H1 (cell line): Measurements from ENCODE around the gene STK32A. TPM values are rescaled to one million over a fixed set of nuclear protein-coding genes. Genes with fewer than 3 reads are reported as not detected.

Experiments used
- CTCF ChIA-PET: fragments of 300-600 bp; sonication (Branson Sonifier 250); formaldehyde crosslinking; loops from one replicate; lab custom pipeline; 2021; ENCODE audit not compliant: partially characterized antibody; lab: Charles Lee
- POLR2A ChIA-PET: fragments of 300-600 bp; sonication (Branson Sonifier 250); formaldehyde crosslinking; loops from one replicate; lab custom pipeline; 2021; ENCODE audit warnings: inconsistent platforms; ENCODE audit not compliant: partially characterized antibody; lab: Charles Lee
- DNase-seq, 2 experiments: peaks; one replicate each; pipeline versions ENCODE4 v3.0.0 to v3.0.0-alpha.2; 2010 to 2022; ENCODE audit warnings: low spot score in 2 of 2, low read depth in 1 of 2, mixed read lengths in 1 of 2
- FAIRE-seq: peaks from 2 replicates; lab custom pipeline; 2011; peaks lifted over from hg19 to GRCh38; lab: Jason Lieb, UNC
- H2AFZ ChIP-seq: 2 replicates; pipeline ENCODE4 v1.8.1; 2012; ENCODE audit warnings: low read length, inconsistent platforms
- H2AK5ac ChIP-seq: 2 replicates; pipeline ENCODE4 v1.6.1; 2013; ENCODE audit warnings: low read depth, low read length
- H2BK120ac ChIP-seq: replicated peaks from 2 replicates; pipeline ENCODE3; 2013; ENCODE audit warnings: low read depth, low read length, inconsistent platforms
- H2BK12ac ChIP-seq: 2 replicates; pipeline ENCODE4 v1.6.1; 2013; ENCODE audit warnings: low read depth, low read length
- H2BK15ac ChIP-seq: 2 replicates; pipeline ENCODE4 v1.6.1; 2013; ENCODE audit warnings: low read length
- H2BK20ac ChIP-seq: 2 replicates; pipeline ENCODE4 v1.6.1; 2013; ENCODE audit warnings: low read length
- H2BK5ac ChIP-seq: 2 replicates; pipeline ENCODE4 v1.6.1; 2013; ENCODE audit warnings: low read depth, low read length
- H3K14ac ChIP-seq: 2 replicates; pipeline ENCODE4 v1.6.1; 2013; ENCODE audit warnings: inconsistent platforms; ENCODE audit not compliant: insufficient read length
- H3K18ac ChIP-seq: 2 replicates; pipeline ENCODE4 v1.6.1; 2013; ENCODE audit warnings: low read length; ENCODE audit errors: extremely low read depth
- H3K23ac ChIP-seq: 2 replicates; pipeline ENCODE4 v1.6.1; 2013; ENCODE audit warnings: inconsistent platforms; ENCODE audit not compliant: insufficient read length
- H3K23me2 ChIP-seq: 2 replicates; pipeline ENCODE4 v1.6.1; 2013; ENCODE audit warnings: low read depth, low read length
- H3K27ac ChIP-seq: 2 replicates; pipeline ENCODE4 v1.6.1; 2011; ENCODE audit warnings: low read depth, low read length, inconsistent platforms
- H3K27me3 ChIP-seq, 4 experiments: replicated peaks in 1 of 4; 1 replicate in 1 of 4; 2 replicates in 3 of 4; pipeline versions ENCODE4 v1.6.1 to v1.8.1; 2011 to 2013; ENCODE audit warnings: low read length in 3 of 4, mild to moderate bottlenecking in 3 of 4, inconsistent platforms in 2 of 4, mixed read lengths in 2 of 4, moderate library complexity in 1 of 4; ENCODE audit not compliant: control insufficient read depth in 3 of 4, insufficient read depth in 3 of 4; ENCODE audit errors: extremely low read depth in 1 of 4
- H3K36me3 ChIP-seq, 4 experiments: 2 replicates each; pipeline versions ENCODE4 v1.6.1 to v1.8.1; 2011 to 2013; ENCODE audit warnings: mild to moderate bottlenecking in 4 of 4, low read length in 3 of 4, moderate library complexity in 2 of 4, control low read depth in 1 of 4, inconsistent platforms in 1 of 4; ENCODE audit not compliant: insufficient read depth in 4 of 4, control insufficient read depth in 2 of 4
- H3K4ac ChIP-seq: replicated peaks from 2 replicates; pipeline ENCODE3; 2013; ENCODE audit warnings: low read length, low read depth, mixed read lengths, inconsistent platforms; ENCODE audit not compliant: insufficient read length
- H3K4me1 ChIP-seq, 4 experiments: replicated peaks in 1 of 4; 1 replicate in 1 of 4; 2 replicates in 3 of 4; pipeline versions ENCODE4 v1.6.1 to v1.8.1; 2011 to 2013; ENCODE audit warnings: low read length in 3 of 4, inconsistent platforms in 2 of 4, mixed read lengths in 1 of 4; ENCODE audit not compliant: insufficient read depth in 4 of 4, control insufficient read depth in 3 of 4
- H3K4me2 ChIP-seq, 2 experiments: 2 replicates each; pipeline versions ENCODE4 v1.6.1 to v1.8.1; 2011 to 2013; ENCODE audit warnings: low read depth in 2 of 2, low read length in 2 of 2, control low read depth in 1 of 2, inconsistent platforms in 1 of 2, mild to moderate bottlenecking in 1 of 2; ENCODE audit not compliant: insufficient read depth in 1 of 2
- H3K4me3 ChIP-seq, 4 experiments: fragments of 200-600, 300-600 bp in 1 of 4; sonication (generic), shearing (Covaris generic), sonication (Bioruptor Twin) in 1 of 4; 2 replicates each; pipeline versions ENCODE4 v1.5.1 to v1.8.1; 2011 to 2016; ENCODE audit warnings: low read length in 4 of 4, low read depth in 3 of 4, control low read depth in 2 of 4, inconsistent platforms in 2 of 4, mild to moderate bottlenecking in 2 of 4, mixed read lengths in 1 of 4, moderate library complexity in 1 of 4; ENCODE audit not compliant: insufficient read depth in 2 of 4; ENCODE audit errors: extremely low read depth in 1 of 4
- H3K56ac ChIP-seq: replicated peaks from 2 replicates; pipeline ENCODE3; 2013; ENCODE audit warnings: low read depth, mild to moderate bottlenecking, mixed read lengths, low read length, inconsistent platforms; ENCODE audit not compliant: insufficient read length
- H3K79me1 ChIP-seq: 2 replicates; pipeline ENCODE4 v1.6.1; 2013; ENCODE audit warnings: low read depth, low read length, control low read depth
- H3K79me2 ChIP-seq, 2 experiments: 2 replicates each; pipeline versions ENCODE4 v1.6.1 to v1.8.1; 2012 to 2013; ENCODE audit warnings: low read length in 2 of 2, mild to moderate bottlenecking in 2 of 2, inconsistent platforms in 1 of 2; ENCODE audit not compliant: insufficient read depth in 2 of 2, control insufficient read depth in 1 of 2
- H3K9ac ChIP-seq, 4 experiments: replicated peaks in 1 of 4; 1 replicate in 1 of 4; 2 replicates in 3 of 4; pipeline versions ENCODE4 v1.6.1 to v1.8.1; 2011 to 2013; ENCODE audit warnings: low read depth in 3 of 4, low read length in 3 of 4, control low read depth in 2 of 4, mild to moderate bottlenecking in 2 of 4, moderate library complexity in 2 of 4, inconsistent platforms in 1 of 4; ENCODE audit errors: extremely low read depth in 1 of 4
- H3K9me3 ChIP-seq, 2 experiments: 2 replicates each; pipeline versions ENCODE4 v1.6.1 to v1.8.1; 2012 to 2013; ENCODE audit warnings: mild to moderate bottlenecking in 2 of 2, moderate library complexity in 2 of 2, control low read depth in 1 of 2, inconsistent platforms in 1 of 2, low read depth in 1 of 2, low read length in 1 of 2, mixed read lengths in 1 of 2; ENCODE audit not compliant: insufficient read depth in 2 of 2
- H4K20me1 ChIP-seq, 2 experiments: replicated peaks in 1 of 2; 2 replicates each; pipeline versions ENCODE3 to v1.8.1; 2011 to 2013; ENCODE audit warnings: inconsistent platforms in 2 of 2, low read length in 2 of 2, mild to moderate bottlenecking in 1 of 2; ENCODE audit not compliant: insufficient read depth in 2 of 2, control insufficient read depth in 1 of 2
- H4K5ac ChIP-seq: 2 replicates; pipeline ENCODE4 v1.6.1; 2013; ENCODE audit warnings: low read length, low read depth, mixed read lengths, inconsistent platforms; ENCODE audit not compliant: insufficient read length
- H4K8ac ChIP-seq: 2 replicates; pipeline ENCODE4 v1.8.0; 2013; ENCODE audit warnings: mild to moderate bottlenecking, moderate library complexity, low read length, inconsistent platforms; ENCODE audit not compliant: insufficient read depth; ENCODE audit errors: extremely low read depth
- H4K91ac ChIP-seq: replicated peaks from 2 replicates; pipeline ENCODE3; 2013; ENCODE audit warnings: low read length, mixed read lengths, inconsistent platforms; ENCODE audit not compliant: insufficient read length
- CBX5 ChIP-seq: fragments of 300-800, 300-1000 bp; sonication (generic); IDR thresholded peaks from 2 replicates; pipeline ENCODE4 v1.7.1; 2016; ENCODE audit warnings: antibody characterized with exemption, low read length, low read depth
- CHD2 ChIP-seq: IDR thresholded peaks from 2 replicates; pipeline ENCODE4 v1.6.1; 2012; ENCODE audit warnings: low read length, improper control_type of control experiment
- GABPA ChIP-seq: IDR thresholded peaks from 2 replicates; pipeline ENCODE4 v1.6.1; 2011; ENCODE audit warnings: mild to moderate bottlenecking, low read length, moderate library complexity, borderline replicate concordance; ENCODE audit not compliant: insufficient read depth
- RFX5 ChIP-seq: IDR thresholded peaks from 2 replicates; pipeline ENCODE4 v1.6.1; 2011; ENCODE audit warnings: low read depth, low read length, improper control_type of control experiment, borderline replicate concordance
- SIX5 ChIP-seq: IDR thresholded peaks from 2 replicates; pipeline ENCODE4 v1.6.1; 2011; ENCODE audit warnings: mild to moderate bottlenecking, low read depth, low read length
- SP4 ChIP-seq: IDR thresholded peaks from 2 replicates; pipeline ENCODE4 v1.6.1; 2012; ENCODE audit warnings: low read length, inconsistent platforms
- TCF12 ChIP-seq: IDR thresholded peaks from 2 replicates; pipeline ENCODE4 v1.6.1; 2011; ENCODE audit warnings: low read depth, mild to moderate bottlenecking, low read length
- ZNF274 ChIP-seq: IDR thresholded peaks from 2 replicates; pipeline ENCODE4 v1.7.0; 2012; ENCODE audit warnings: low read length, borderline replicate concordance; ENCODE audit errors: extremely low read depth
- WGBS, 2 experiments: shearing (Covaris generic) in 1 of 2; methylation state at CpG; one replicate each; pipeline versions ENCODE4 v1.1.6 to v1.1.7; 2013 to 2015; ENCODE audit warnings: low lambda C conversion rate in 2 of 2, mixed read lengths in 2 of 2, inconsistent platforms in 1 of 2, low coverage in 1 of 2, missing lambda C conversion rate in 1 of 2; ENCODE audit not compliant: insufficient replicate concordance in 2 of 2, insufficient coverage in 1 of 2, insufficient read length in 1 of 2; ENCODE audit errors: extremely low coverage in 1 of 2, missing lambda C conversion rate in 1 of 2; 5-methylcytosine and 5-hydroxymethylcytosine counted together
- polyA plus RNA-seq, 7 experiments: library from polyadenylated mRNA; depleted of rRNA in 3 of 7; stranded (reverse) in 5 of 7; unstranded in 2 of 7; fragments of >200 nt in 5 of 7; fragments of 200-250 nt in 2 of 7; gene quantifications; 1 replicate in 5 of 7; 2 replicates in 1 of 7; 4 replicates in 1 of 7; pipeline versions ENCODE4 v1.2.1 to v1.2.3, GENCODE V29; 2011 to 2013; ENCODE audit warnings: missing spikeins in 2 of 7, mixed read lengths in 2 of 7
- total RNA-seq: library from RNA; stranded (reverse); fragmentation: NEBNext Ultra II Directional; extraction: Animal tissue kit (Norgen Biotek cat#: 25700); gene quantifications from 2 replicates; pipeline ENCODE4 v1.2.1, GENCODE V29; 2021

The STK32A gene
- total and polyA plus RNA-seq, 2 of the 8 experiments (the other 6 are each of a cell fraction or from before 2014, with no cell fraction given) = 1.3 to 2.5 TPM

DNA sequence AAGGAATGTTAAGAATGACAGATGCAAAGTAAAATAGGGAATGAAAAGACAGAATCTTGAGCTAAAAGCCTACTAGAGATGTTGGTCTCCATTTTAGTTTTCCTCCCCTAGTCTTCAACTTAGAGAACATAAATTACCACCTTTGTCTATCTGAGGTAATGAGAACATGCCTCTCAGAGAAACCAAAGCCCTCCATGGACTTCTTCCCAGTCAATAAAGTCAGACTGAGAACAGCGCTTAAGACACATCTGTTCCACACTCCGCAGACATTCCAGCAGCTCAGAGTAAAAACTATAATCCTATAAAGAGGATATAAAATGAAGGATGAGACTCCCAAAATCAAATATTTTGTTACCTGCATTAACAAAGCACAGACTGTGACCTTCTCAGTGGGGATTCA, 195.8 kb downstream of the STK32A start:
- H2AK5ac ChIP-seq = no peak overlapping the region
- peaks cover 5 to 21% (median 10%) of the 10 kb centered on the region in 4 experiments; a peak in 6 of 7 replicates for H3K4me1 ChIP-seq
- no peak overlapping the region for H4K8ac ChIP-seq
- DNase-seq = no peak
- no peak overlapping the region for H2BK20ac ChIP-seq
- H2BK12ac ChIP-seq = no peak overlapping the region
- POLR2A ChIA-PET = interaction anchor here (1.1 kb wide), 1 partner anchor 15 kb away, joined by 3 read pairs; no protein-coding TSS in a partner anchor
- no peak overlapping the region for H3K56ac ChIP-seq
- no peak overlapping the region for H3K14ac ChIP-seq
- no peak overlapping the region for H2BK5ac ChIP-seq
- H3K4me2 ChIP-seq = no peak overlapping the region
- H2AFZ ChIP-seq = no peak overlapping the region
- peaks cover 60 to 100% of the 10 kb centered on the region in 2 experiments for H3K79me2 ChIP-seq
- 67% methylated on average over 2 of the region's 2 CpGs; no CpG with 5 or more reads in 1 of the 2 experiments for WGBS, 2 experiments
- H3K23me2 ChIP-seq = no peaks in the 10 kb centered on the region
- no peak overlapping the region for H3K9ac ChIP-seq
- no peak overlapping the region for H4K91ac ChIP-seq
- H2BK120ac ChIP-seq = no peak overlapping the region
- peaks cover 41 to 45% of the 10 kb centered on the region in 2 experiments for H4K20me1 ChIP-seq
- H3K27me3 ChIP-seq = peaks cover 0 to 1% (median 0%) of the 10 kb centered on the region in 4 experiments; a peak in 1 of 7 replicates
- no peak overlapping the region for H3K23ac ChIP-seq
- H3K18ac ChIP-seq = no peak overlapping the region
- H4K5ac ChIP-seq = no peak overlapping the region
- H3K9me3 ChIP-seq = no peaks in the 10 kb centered on the region
- no peak for TF ChIP-seq SP4
- no peak for TF ChIP-seq CBX5
- TF ChIP-seq RFX5 = no peak
- TF ChIP-seq GABPA = no peak
- TF ChIP-seq ZNF274 = no peak
- no peak for TF ChIP-seq SIX5
- TF ChIP-seq CHD2 = no peak
- TF ChIP-seq TCF12 = no peak
- CTCF ChIA-PET = interaction anchor here (1.4 to 2.0 kb wide), 4 partner anchors 16 to 146 kb away, joined by 3 to 8 read pairs (median 4); no protein-coding TSS in a partner anchor
- H3K27ac ChIP-seq = no peak overlapping the region
- no peak overlapping the region for H2BK15ac ChIP-seq
- no peak overlapping the region for H3K4ac ChIP-seq
- FAIRE-seq = no peak
- peaks cover 0 to 43% (median 9%) of the 10 kb centered on the region in 4 experiments; a peak in 3 of 8 replicates for H3K36me3 ChIP-seq
- H3K4me3 ChIP-seq = no peak overlapping the region
- peaks cover 11% of the 10 kb centered on the region for H3K79me1 ChIP-seq
